Kidney glomerular epithelial cell (primary cell): ENCODE measurements around the gene GPC6.

Experiments
- DNase-seq: peaks from one replicate; lab custom pipeline; 2025; lab: John Stamatoyannopoulos, UW

GPC6 gene

GRCh38 chr13:94415500-94416237 is 1189.1 kb downstream of the GPC6 start:
- DNase-seq, result no peak

DNA sequence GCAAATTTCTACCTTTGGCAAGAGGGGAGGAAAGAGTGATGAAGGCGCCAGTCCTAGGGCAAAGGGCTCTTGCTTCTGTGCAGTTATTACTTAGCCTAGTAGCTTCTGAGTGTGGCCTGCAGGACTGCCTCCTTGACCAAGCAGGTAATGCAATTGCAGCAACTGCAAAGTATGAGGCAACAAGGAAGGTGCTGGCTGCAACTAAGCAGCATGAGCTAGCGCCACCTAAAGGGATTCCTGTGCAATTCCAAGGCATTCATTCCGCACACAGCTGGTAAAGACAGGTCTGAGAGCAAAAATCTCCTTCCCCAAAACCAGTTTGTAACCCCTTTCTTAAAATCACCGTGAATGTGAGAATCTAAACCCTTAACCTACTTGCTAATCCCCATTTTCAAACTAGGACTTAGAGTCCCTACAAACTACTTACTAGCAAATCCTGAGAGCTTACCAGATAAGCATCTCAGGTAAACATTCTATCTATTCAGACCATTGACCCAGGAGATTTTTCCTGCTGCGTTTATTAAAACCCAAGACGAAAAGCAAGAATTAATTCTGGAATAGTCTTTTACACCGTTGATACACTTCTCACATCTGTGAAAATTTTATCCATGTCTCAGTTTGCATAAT is 1190.0 kb downstream of the GPC6 start:
- no peak for DNase-seq

DNA sequence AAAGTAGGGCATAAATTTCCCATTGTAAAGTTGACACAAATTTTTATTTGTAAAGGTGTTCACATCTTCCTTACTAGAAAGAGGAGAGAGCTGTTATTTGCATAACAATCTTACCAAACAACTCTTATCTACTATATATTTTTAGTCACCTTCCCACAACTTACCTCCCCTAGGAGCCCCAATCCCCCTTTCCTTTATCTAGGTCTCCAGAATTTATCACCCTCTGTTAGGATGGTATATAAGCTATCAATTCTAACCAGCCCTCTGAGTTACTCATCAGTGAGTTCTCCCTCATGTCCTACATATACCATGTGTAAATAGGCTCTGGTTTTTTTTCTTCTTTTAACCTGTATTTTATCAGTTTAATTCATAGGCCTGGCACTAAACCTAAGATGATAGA is 1190.7 kb downstream of the GPC6 start:
- DNase-seq, result no peak

- DNase-seq, result no peak
These were observed 1192.8 kb downstream of the GPC6 start for GRCh38 chr13:94419304-94419924.

DNA sequence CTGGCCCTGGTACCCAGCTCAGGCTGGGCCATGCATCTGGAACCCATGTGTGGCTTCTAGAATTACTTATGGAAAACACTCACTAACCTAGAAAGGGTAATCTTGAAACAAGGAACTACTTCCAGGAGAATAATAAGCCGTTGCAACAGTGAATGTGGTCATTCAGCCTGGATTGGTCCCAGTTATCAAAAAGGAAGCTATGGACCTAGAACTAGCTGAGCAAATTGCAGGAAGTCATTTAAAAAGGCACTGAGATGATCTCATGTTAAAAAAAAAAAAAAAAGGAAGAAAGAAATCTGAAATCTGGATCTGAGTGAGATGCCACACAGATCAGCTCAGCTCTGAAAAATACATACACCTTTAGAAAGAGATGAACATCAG is 1193.3 kb downstream of the GPC6 start:
- DNase-seq, result no peak

DNA sequence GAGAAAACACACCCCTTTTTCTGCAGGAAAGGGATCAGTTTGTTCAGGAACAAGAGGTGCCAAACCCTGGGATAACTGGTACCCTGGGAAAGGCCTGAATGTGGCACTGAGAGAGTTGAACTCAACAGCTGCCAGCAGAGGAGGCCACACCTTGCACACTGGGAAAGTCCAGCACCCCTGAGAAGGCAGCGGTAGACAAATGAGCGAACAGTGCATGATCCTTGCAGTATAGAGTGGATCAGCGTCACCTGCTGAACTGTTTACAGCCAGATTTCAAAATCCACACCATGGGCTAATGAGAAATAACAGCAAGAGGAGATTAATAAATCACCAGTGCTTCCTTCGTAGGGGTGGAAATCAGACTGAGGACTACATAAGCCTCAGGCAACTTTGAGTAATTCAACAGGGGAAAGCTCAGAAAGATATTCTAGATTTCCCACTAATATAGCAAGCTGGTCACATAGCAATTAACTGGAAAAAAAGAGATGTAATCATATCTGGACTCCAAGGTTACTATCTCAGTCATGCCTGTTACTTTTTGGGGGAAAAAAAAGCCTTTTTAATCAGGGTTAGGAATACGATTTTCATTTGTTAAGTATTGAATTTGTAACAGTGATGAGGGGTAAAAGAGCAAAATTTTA is 1200.8 kb downstream of the GPC6 start:
- DNase-seq, result no peak

DNA sequence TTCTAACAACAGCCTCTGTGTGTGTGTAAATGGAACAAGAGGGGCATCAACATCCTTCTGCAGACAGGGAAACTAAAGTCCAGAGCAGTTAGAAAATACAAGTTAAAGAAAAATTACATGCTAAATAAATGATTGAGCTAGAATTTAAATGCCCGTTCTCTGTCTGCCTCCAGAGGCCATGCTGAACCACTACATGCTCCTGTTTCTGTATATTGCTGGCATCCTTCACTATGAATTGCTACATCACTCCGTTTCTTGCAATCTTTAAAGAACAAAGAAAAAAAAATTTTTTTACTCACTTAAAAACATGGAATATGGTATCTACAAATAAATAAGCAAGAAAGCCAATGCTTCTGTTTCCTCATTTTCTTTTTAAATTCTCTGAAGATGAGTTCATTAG is 1205.0 kb downstream of the GPC6 start:
- DNase-seq, result no peak

- no peak for DNase-seq
These were observed 1205.4 kb downstream of the GPC6 start for GRCh38 chr13:94431987-94432386.

GRCh38 chr13:94433055-94433961 is 1206.7 kb downstream of the GPC6 start:
- DNase-seq, result no peak

GRCh38 chr13:94435604-94436226 is 1209.1 kb downstream of the GPC6 start:
- peak; percentile 45 for DNase-seq

DNA sequence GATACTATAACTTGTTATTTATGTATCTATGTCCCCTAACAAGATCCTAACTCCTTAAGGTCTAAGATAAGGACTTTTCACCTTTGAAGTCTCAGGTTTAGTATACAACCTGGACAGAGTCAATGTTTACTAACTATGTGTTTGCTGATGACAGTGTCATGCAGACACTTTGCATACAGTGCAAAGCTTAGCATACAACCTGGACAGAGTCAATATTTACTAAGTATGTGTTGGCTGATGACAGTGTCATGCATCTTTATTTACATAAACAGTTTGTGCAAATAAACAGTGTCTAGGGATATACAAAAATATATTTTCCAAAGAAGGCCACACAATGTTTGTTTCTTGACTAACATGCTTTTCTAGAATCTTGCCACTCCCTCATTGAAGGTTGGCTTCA is 1218.2 kb downstream of the GPC6 start:
- DNase-seq, result no peak

DNA sequence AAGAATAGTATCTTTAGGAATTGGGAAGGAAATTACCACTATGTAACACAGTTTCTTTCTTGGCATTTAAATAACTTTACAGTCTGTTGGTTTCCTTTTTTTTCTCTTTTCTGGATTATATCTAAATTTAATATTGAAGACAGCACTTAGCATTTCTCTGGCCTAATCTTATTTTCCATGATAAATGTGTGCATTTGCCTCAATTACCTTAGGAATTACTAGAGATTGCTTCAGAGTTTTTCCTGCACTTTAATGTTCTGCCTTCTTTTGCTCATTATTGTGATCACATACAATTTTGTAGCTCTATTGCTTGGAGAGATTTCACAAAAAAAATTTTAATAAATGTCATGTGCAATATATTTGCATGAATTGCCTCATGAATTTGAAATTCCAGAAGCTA is 1227.7 kb downstream of the GPC6 start:
- no peak for DNase-seq

GRCh38 chr13:94454906-94455305 is 1228.3 kb downstream of the GPC6 start:
- no peak for DNase-seq

GRCh38 chr13:94455414-94455813 is 1228.8 kb downstream of the GPC6 start:
- DNase-seq, result no peak
